Fibroblast of lung (primary cell): ENCODE data around the gene CIB2.

Source experiments
- EZH2 ChIP-seq: IDR thresholded peaks from 2 replicates; pipeline ENCODE4 v1.5.1; 2012; ENCODE audit warnings: low read length, control low read depth, mild to moderate bottlenecking; ENCODE audit errors: missing control alignments
- TF ChIP-seq, protein P1 (sequence below), 2 donors: IDR thresholded peaks in 1 of 2; conservative IDR thresholded peaks in 1 of 2; 1 replicate in 1 of 2; 2 replicates in 1 of 2; pipeline ENCODE4 v1.5.1; 2011 to 2012; ENCODE audit warnings: low read length in 2 of 2, control low read depth in 1 of 2, inconsistent platforms in 1 of 2, low read depth in 1 of 2, mild to moderate bottlenecking in 1 of 2

- TF ChIP-seq, protein P1, sequence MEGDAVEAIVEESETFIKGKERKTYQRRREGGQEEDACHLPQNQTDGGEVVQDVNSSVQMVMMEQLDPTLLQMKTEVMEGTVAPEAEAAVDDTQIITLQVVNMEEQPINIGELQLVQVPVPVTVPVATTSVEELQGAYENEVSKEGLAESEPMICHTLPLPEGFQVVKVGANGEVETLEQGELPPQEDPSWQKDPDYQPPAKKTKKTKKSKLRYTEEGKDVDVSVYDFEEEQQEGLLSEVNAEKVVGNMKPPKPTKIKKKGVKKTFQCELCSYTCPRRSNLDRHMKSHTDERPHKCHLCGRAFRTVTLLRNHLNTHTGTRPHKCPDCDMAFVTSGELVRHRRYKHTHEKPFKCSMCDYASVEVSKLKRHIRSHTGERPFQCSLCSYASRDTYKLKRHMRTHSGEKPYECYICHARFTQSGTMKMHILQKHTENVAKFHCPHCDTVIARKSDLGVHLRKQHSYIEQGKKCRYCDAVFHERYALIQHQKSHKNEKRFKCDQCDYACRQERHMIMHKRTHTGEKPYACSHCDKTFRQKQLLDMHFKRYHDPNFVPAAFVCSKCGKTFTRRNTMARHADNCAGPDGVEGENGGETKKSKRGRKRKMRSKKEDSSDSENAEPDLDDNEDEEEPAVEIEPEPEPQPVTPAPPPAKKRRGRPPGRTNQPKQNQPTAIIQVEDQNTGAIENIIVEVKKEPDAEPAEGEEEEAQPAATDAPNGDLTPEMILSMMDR (conservative IDR thresholded peaks at IDR 0.05 in 1 of 2, IDR thresholded peaks at IDR 0.05 in 1 of 2; ENCODE audit: low read depth in 1 of 2, low read length in 2 of 2), result no peak
- no peak for TF ChIP-seq EZH2
Observed at GRCh38 chr15:78075490-78076230, 55.6 kb downstream of the CIB2 start.
